Measurements from ENCODE around the gene F11. TPM values are rescaled to one million over a fixed set of nuclear protein-coding genes. Genes with fewer than 3 reads are reported as not detected.

The F11 gene
- total and polyA plus RNA-seq, 2 experiments from 2014 or later: 0.74 to 2.1 TPM

- TF ChIP-seq, protein P1, sequence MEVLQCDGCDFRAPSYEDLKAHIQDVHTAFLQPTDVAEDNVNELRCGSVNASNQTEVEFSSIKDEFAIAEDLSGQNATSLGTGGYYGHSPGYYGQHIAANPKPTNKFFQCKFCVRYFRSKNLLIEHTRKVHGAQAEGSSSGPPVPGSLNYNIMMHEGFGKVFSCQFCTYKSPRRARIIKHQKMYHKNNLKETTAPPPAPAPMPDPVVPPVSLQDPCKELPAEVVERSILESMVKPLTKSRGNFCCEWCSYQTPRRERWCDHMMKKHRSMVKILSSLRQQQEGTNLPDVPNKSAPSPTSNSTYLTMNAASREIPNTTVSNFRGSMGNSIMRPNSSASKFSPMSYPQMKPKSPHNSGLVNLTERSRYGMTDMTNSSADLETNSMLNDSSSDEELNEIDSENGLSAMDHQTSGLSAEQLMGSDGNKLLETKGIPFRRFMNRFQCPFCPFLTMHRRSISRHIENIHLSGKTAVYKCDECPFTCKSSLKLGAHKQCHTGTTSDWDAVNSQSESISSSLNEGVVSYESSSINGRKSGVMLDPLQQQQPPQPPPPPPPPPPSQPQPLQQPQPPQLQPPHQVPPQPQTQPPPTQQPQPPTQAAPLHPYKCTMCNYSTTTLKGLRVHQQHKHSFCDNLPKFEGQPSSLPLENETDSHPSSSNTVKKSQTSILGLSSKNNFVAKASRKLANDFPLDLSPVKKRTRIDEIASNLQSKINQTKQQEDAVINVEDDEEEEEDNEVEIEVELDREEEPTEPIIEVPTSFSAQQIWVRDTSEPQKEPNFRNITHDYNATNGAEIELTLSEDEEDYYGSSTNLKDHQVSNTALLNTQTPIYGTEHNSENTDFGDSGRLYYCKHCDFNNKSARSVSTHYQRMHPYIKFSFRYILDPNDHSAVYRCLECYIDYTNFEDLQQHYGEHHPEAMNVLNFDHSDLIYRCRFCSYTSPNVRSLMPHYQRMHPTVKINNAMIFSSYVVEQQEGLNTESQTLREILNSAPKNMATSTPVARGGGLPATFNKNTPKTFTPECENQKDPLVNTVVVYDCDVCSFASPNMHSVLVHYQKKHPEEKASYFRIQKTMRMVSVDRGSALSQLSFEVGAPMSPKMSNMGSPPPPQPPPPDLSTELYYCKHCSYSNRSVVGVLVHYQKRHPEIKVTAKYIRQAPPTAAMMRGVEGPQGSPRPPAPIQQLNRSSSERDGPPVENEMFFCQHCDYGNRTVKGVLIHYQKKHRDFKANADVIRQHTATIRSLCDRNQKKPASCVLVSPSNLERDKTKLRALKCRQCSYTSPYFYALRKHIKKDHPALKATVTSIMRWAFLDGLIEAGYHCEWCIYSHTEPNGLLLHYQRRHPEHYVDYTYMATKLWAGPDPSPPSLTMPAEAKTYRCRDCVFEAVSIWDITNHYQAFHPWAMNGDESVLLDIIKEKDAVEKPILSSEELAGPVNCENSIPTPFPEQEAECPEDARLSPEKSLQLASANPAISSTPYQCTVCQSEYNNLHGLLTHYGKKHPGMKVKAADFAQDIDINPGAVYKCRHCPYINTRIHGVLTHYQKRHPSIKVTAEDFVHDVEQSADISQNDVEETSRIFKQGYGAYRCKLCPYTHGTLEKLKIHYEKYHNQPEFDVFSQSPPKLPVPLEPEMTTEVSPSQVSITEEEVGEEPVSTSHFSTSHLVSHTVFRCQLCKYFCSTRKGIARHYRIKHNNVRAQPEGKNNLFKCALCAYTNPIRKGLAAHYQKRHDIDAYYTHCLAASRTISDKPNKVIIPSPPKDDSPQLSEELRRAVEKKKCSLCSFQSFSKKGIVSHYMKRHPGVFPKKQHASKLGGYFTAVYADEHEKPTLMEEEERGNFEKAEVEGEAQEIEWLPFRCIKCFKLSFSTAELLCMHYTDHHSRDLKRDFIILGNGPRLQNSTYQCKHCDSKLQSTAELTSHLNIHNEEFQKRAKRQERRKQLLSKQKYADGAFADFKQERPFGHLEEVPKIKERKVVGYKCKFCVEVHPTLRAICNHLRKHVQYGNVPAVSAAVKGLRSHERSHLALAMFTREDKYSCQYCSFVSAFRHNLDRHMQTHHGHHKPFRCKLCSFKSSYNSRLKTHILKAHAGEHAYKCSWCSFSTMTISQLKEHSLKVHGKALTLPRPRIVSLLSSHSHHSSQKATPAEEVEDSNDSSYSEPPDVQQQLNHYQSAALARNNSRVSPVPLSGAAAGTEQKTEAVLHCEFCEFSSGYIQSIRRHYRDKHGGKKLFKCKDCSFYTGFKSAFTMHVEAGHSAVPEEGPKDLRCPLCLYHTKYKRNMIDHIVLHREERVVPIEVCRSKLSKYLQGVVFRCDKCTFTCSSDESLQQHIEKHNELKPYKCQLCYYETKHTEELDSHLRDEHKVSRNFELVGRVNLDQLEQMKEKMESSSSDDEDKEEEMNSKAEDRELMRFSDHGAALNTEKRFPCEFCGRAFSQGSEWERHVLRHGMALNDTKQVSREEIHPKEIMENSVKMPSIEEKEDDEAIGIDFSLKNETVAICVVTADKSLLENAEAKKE (CRISPR knock-in tag; IDR thresholded peaks at IDR 0.05): no peak
- TF ChIP-seq NANOG (IDR thresholded peaks at IDR 0.05; ENCODE audit: borderline replicate concordance) (no peak), STAT1 (IDR thresholded peaks at IDR 0.05; ENCODE audit: unreplicated experiment) (no peak), EZH2phosphoT487 (IDR thresholded peaks at IDR 0.05; ENCODE audit: unreplicated experiment) (no peak), ZNF114 (CRISPR knock-in tag; IDR thresholded peaks at IDR 0.05) (no peak), POLR2AphosphoS5 (IDR thresholded peaks at IDR 0.05; ENCODE audit: low read depth) (no peak), CTCF (conservative IDR thresholded peaks at IDR 0.05; ENCODE audit: low read depth in 2 of 2) (no peak), ETS1 (IDR thresholded peaks at IDR 0.05) (no peak), CREB1 (CRISPR knock-in tag; IDR thresholded peaks at IDR 0.05; ENCODE audit: low read depth) (no peak), JUNB (IDR thresholded peaks at IDR 0.05; ENCODE audit: unreplicated experiment) (no peak), ZNF331 (CRISPR knock-in tag; IDR thresholded peaks at IDR 0.05; ENCODE audit: low read depth) (no peak)
These were observed 5.2 kb upstream of the F11 start (continued) for GRCh38 chr4:186260504-186261448.

Data from GM23338 (cell line).